Ovary (tissue), 3 donors: ENCODE measurements around the gene PRG2.

Experiments
- CTCF ChIP-seq, 3 donors: fragments of 450-650 bp in 2 of 3; fragments of 200-600 bp in 1 of 3; IDR thresholded peaks; one replicate each; pipeline versions ENCODE4 v1.5.1 to v1.8.0; 2016 to 2022; ENCODE audit warnings: antibody characterized with exemption in 3 of 3, mild to moderate bottlenecking in 1 of 3
- POLR2A ChIP-seq: fragments of 450-650 bp; IDR thresholded peaks from one replicate; pipeline ENCODE4 v1.6.1; 2017; ENCODE audit warnings: antibody characterized with exemption, mild to moderate bottlenecking, moderate library complexity
- donor health status: DM: no; HTN: no; CAD: no.

GRCh38 chr11:57421066-57421465 is 30.6 kb upstream of the PRG2 start:
- TF ChIP-seq CTCF (IDR thresholded peaks at IDR 0.05), result no peak
- TF ChIP-seq POLR2A, result no peak
